GM12878 (cell line): ENCODE results near the gene FJX1. TPM values are rescaled to one million over a fixed set of nuclear protein-coding genes. Genes with fewer than 3 reads are reported as not detected.

Source experiments
- CTCF ChIP-seq, 3 experiments: IDR thresholded peaks in 2 of 3; conservative IDR thresholded peaks in 1 of 3; 2 replicates each; pipeline ENCODE4 v1.5.1; 2011; ENCODE audit warnings: low read depth in 3 of 3, low read length in 3 of 3, mild to moderate bottlenecking in 3 of 3, control low read depth in 2 of 3, moderate library complexity in 2 of 3, inconsistent platforms in 1 of 3, mixed read lengths in 1 of 3; ENCODE audit not compliant: control insufficient read depth in 2 of 3, insufficient read depth in 1 of 3; ENCODE audit errors: extremely low read depth in 1 of 3
- RAD21 ChIP-seq: IDR thresholded peaks from 2 replicates; pipeline ENCODE4 v1.6.1; 2011; ENCODE audit warnings: mild to moderate bottlenecking, low read depth, low read length, moderate library complexity; ENCODE audit not compliant: insufficient read depth
- YY1 ChIP-seq: IDR thresholded peaks from 2 replicates; pipeline ENCODE4 v1.6.1; 2011; ENCODE audit warnings: low read depth, mild to moderate bottlenecking, low read length
- polyA plus RNA-seq, 11 experiments: library from polyadenylated mRNA; depleted of rRNA in 4 of 11; unstranded in 6 of 11; stranded (reverse) in 5 of 11; fragments of >200 nt; fragmentation: Nextera tagmentation in 4 of 11; fragmentation: Illumina TruSeq in 1 of 11; extraction: Ambion mirVana in 4 of 11; extraction: Trizol in 1 of 11; gene quantifications; 1 replicate in 1 of 11; 2 replicates in 10 of 11; pipeline versions ENCODE4 v1.2.1 to v1.2.3, GENCODE V29; 2011 to 2016; ENCODE audit warnings: inconsistent platforms in 2 of 11, missing spikeins in 2 of 11, low read depth in 1 of 11
- total RNA-seq, 4 experiments: library from RNA; depleted of rRNA in 3 of 4; stranded (reverse); fragments of >200 nt in 3 of 4; fragmentation: Illumina TruSeq in 1 of 4; extraction: Trizol in 1 of 4; gene quantifications; 2 replicates each; pipeline versions ENCODE4 v1.2.1 to v1.2.3, GENCODE V29; 2013 to 2021
- TF ChIP-seq, protein P1 (sequence below): fragments of 450-650 bp; IDR thresholded peaks from 2 replicates; pipeline ENCODE4 v1.6.1; 2017; ENCODE audit warnings: mild to moderate bottlenecking, moderate library complexity

Gene FJX1
- total and polyA plus RNA-seq, 10 of the 15 experiments (the other 5 are each of a cell fraction or from before 2014, with no cell fraction given) = 1.7 to 26.1 (median 10.0) TPM

- TF ChIP-seq, protein P1, sequence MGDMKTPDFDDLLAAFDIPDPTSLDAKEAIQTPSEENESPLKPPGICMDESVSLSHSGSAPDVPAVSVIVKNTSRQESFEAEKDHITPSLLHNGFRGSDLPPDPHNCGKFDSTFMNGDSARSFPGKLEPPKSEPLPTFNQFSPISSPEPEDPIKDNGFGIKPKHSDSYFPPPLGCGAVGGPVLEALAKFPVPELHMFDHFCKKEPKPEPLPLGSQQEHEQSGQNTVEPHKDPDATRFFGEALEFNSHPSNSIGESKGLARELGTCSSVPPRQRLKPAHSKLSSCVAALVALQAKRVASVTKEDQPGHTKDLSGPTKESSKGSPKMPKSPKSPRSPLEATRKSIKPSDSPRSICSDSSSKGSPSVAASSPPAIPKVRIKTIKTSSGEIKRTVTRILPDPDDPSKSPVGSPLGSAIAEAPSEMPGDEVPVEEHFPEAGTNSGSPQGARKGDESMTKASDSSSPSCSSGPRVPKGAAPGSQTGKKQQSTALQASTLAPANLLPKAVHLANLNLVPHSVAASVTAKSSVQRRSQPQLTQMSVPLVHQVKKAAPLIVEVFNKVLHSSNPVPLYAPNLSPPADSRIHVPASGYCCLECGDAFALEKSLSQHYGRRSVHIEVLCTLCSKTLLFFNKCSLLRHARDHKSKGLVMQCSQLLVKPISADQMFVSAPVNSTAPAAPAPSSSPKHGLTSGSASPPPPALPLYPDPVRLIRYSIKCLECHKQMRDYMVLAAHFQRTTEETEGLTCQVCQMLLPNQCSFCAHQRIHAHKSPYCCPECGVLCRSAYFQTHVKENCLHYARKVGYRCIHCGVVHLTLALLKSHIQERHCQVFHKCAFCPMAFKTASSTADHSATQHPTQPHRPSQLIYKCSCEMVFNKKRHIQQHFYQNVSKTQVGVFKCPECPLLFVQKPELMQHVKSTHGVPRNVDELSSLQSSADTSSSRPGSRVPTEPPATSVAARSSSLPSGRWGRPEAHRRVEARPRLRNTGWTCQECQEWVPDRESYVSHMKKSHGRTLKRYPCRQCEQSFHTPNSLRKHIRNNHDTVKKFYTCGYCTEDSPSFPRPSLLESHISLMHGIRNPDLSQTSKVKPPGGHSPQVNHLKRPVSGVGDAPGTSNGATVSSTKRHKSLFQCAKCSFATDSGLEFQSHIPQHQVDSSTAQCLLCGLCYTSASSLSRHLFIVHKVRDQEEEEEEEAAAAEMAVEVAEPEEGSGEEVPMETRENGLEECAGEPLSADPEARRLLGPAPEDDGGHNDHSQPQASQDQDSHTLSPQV = no peak
- peak; percentile 53 to 75 (median 55); a peak in 4 of 6 replicates for TF ChIP-seq CTCF (IDR thresholded peaks at IDR 0.05 in 2 of 3, conservative IDR thresholded peaks at IDR 0.05 in 1 of 3; ENCODE audit: control insufficient read depth in 2 of 3, extremely low read depth in 1 of 3, insufficient read depth in 1 of 3, low read depth in 3 of 3, low read length in 3 of 3)
- peak; percentile 33; the same call in 1 of the 2 replicates for TF ChIP-seq YY1
- peak; percentile 94 for TF ChIP-seq RAD21
Observed at GRCh38 chr11:35615921-35616900, 2.0 kb upstream of the FJX1 start (continued).
